GM18508 (cell line): ENCODE data around the gene F7.
"Not testable (repeated sequence)": the region's sequence is repeated elsewhere in the genome, so short reads cannot be mapped to it uniquely, and the experiment has no call there.

ENCODE experiments used
- ATAC-seq: cut with Tn5 transposase; IDR thresholded peaks from one replicate; pipeline ENCODE4 v1.9.1; 2021; ENCODE audit warnings: moderate number of reproducible peaks; ENCODE audit not compliant: insufficient read depth, unreplicated experiment

The F7 gene

GRCh38 chr13:113105032-113105920 lies at the start of gene F7:
Gene F7, plus strand, starts transcription at chr13:113105791. Its CDS starts 51 bp downstream, at chr13:113105842.
- ATAC-seq = no peak

GRCh38 chr13:113057084-113057483 lies 48.5 kb upstream of the F7 start:
- ATAC-seq = no peak

GRCh38 chr13:113057559-113057958 lies 48.0 kb upstream of the F7 start:
- not testable (repeated sequence) for ATAC-seq

GRCh38 chr13:113058129-113058987 lies 47.2 kb upstream of the F7 start:
- ATAC-seq = no peak

GRCh38 chr13:113058988-113059850 lies 46.4 kb upstream of the F7 start:
- ATAC-seq = no peak

GRCh38 chr13:113059891-113060290 lies 45.7 kb upstream of the F7 start:
- no peak for ATAC-seq

- no peak for ATAC-seq
Observed at GRCh38 chr13:113060557-113061270, 44.9 kb upstream of the F7 start.

- ATAC-seq = no peak
Observed at GRCh38 chr13:113061271-113061625, 44.3 kb upstream of the F7 start.

- ATAC-seq = no peak
Observed at GRCh38 chr13:113061796-113062425, 43.7 kb upstream of the F7 start.

GRCh38 chr13:113062691-113063090 lies 42.9 kb upstream of the F7 start:
- no peak for ATAC-seq

GRCh38 chr13:113063091-113063491 lies 42.5 kb upstream of the F7 start:
- no peak for ATAC-seq

- no peak for ATAC-seq
Observed at GRCh38 chr13:113064000-113064533, 41.5 kb upstream of the F7 start.

- no peak for ATAC-seq
Observed at GRCh38 chr13:113064534-113065405, 40.8 kb upstream of the F7 start.

- no peak for ATAC-seq
Observed at GRCh38 chr13:113065406-113066141, 40.0 kb upstream of the F7 start.

- ATAC-seq = no peak
Observed at GRCh38 chr13:113066142-113066455, 39.5 kb upstream of the F7 start.

- no peak for ATAC-seq
Observed at GRCh38 chr13:113066746-113067145, 38.8 kb upstream of the F7 start.
